GM18867 (cell line): ENCODE measurements around the gene RGS7.
A peak's percentile ranks its signal among the peaks of the same experiment; 100 is the strongest.
"Not testable (repeated sequence)": the region's sequence is repeated elsewhere in the genome, so short reads cannot be mapped to it uniquely, and the experiment has no call there.

Experiments
- ATAC-seq: cut with Tn5 transposase; IDR thresholded peaks from one replicate; pipeline ENCODE4 v1.9.1; 2021; ENCODE audit warnings: mild to moderate bottlenecking, moderate library complexity; ENCODE audit not compliant: unreplicated experiment

The RGS7 gene

GRCh38 chr1:241007668-241008067 lies 349.3 kb downstream of the RGS7 start:
- ATAC-seq: no peak

GRCh38 chr1:240999826-241000225 lies 357.2 kb downstream of the RGS7 start:
- ATAC-seq: no peak

- no peak for ATAC-seq
Observed at GRCh38 chr1:240998441-240999015, 358.5 kb downstream of the RGS7 start.

GRCh38 chr1:240998024-240998423 lies 359.0 kb downstream of the RGS7 start:
- no peak for ATAC-seq

- no peak for ATAC-seq
Observed at GRCh38 chr1:240993004-240993403, 364.0 kb downstream of the RGS7 start.

GRCh38 chr1:240991230-240991629 lies 365.8 kb downstream of the RGS7 start:
- no peak for ATAC-seq

GRCh38 chr1:240987928-240988327 lies 369.1 kb downstream of the RGS7 start:
- no peak for ATAC-seq

- no peak for ATAC-seq
Observed at GRCh38 chr1:240985081-240985480, 371.9 kb downstream of the RGS7 start.

GRCh38 chr1:240980342-240980741 lies 376.7 kb downstream of the RGS7 start:
- ATAC-seq: no peak

GRCh38 chr1:240976685-240977084 lies 380.3 kb downstream of the RGS7 start:
- no peak for ATAC-seq

GRCh38 chr1:240973875-240974274 lies 383.1 kb downstream of the RGS7 start:
- no peak for ATAC-seq

GRCh38 chr1:240972059-240972458 lies 384.9 kb downstream of the RGS7 start:
- not testable (repeated sequence) for ATAC-seq

- ATAC-seq: no peak
Observed at GRCh38 chr1:240970253-240970652, 386.8 kb downstream of the RGS7 start.

- ATAC-seq: no peak
Observed at GRCh38 chr1:240968864-240969263, 388.1 kb downstream of the RGS7 start.

- peak; percentile 61 for ATAC-seq
Observed at GRCh38 chr1:240967070-240967724, 389.8 kb downstream of the RGS7 start.

- ATAC-seq: no peak
Observed at GRCh38 chr1:240965581-240966091, 391.4 kb downstream of the RGS7 start.

- no peak for ATAC-seq
Observed at GRCh38 chr1:240962086-240962485, 394.9 kb downstream of the RGS7 start.

GRCh38 chr1:240956424-240956823 lies 400.6 kb downstream of the RGS7 start:
- no peak for ATAC-seq

GRCh38 chr1:240956020-240956419 lies 401.0 kb downstream of the RGS7 start:
- no peak for ATAC-seq

GRCh38 chr1:240947438-240948224 lies 409.4 kb downstream of the RGS7 start:
- no peak for ATAC-seq

- ATAC-seq: peak; percentile 91
Observed at GRCh38 chr1:240946926-240947325, 410.1 kb downstream of the RGS7 start.

- ATAC-seq: no peak
Observed at GRCh38 chr1:240942901-240943300, 414.1 kb downstream of the RGS7 start.
